ENCODE results near the gene GALR2.
"Not testable (repeated sequence)": the region's sequence is repeated elsewhere in the genome, so short reads cannot be mapped to it uniquely, and the experiment has no call there.

Gene GALR2

GRCh38 chr17:76074390-76075363 is at the start of gene GALR2:
TSS of gene GALR2 (plus strand) at chr17:76074781. CDS start at chr17:76074884, 103 bp downstream.
- no peak for DNase-seq

GRCh38 chr17:76025294-76025693 is 49.3 kb upstream of the GALR2 start:
- no peak for DNase-seq

GRCh38 chr17:76026714-76027158 is 47.8 kb upstream of the GALR2 start:
- no peak for DNase-seq

- DNase-seq, result no peak
Measured at GRCh38 chr17:76027159-76027839, 47.3 kb upstream of the GALR2 start, which contains the start of gene EVPL. TSS of gene EVPL (minus strand) at chr17:76027306. CDS start at chr17:76027198, 108 bp downstream.

- DNase-seq, result no peak
Measured at GRCh38 chr17:76032073-76032779, 42.4 kb upstream of the GALR2 start.

GRCh38 chr17:76032780-76033108 is 41.8 kb upstream of the GALR2 start:
- no peak for DNase-seq

GRCh38 chr17:76033139-76033538 is 41.4 kb upstream of the GALR2 start:
- DNase-seq, result no peak

GRCh38 chr17:76034428-76035350 is 39.9 kb upstream of the GALR2 start:
- DNase-seq, result no peak

- DNase-seq, result no peak
Measured at GRCh38 chr17:76036497-76037261, 37.9 kb upstream of the GALR2 start.

- DNase-seq, result no peak
Measured at GRCh38 chr17:76038050-76038449, 36.5 kb upstream of the GALR2 start.

- DNase-seq, result no peak
Measured at GRCh38 chr17:76039121-76039520, 35.5 kb upstream of the GALR2 start.

- DNase-seq, result no peak
Measured at GRCh38 chr17:76040376-76040775, 34.2 kb upstream of the GALR2 start.

GRCh38 chr17:76042868-76043267 is 31.7 kb upstream of the GALR2 start:
- DNase-seq, result not testable (repeated sequence)

GRCh38 chr17:76044475-76045007 is 30.0 kb upstream of the GALR2 start:
- not testable (repeated sequence) for DNase-seq

- no peak for DNase-seq
Measured at GRCh38 chr17:76046064-76046463, 28.5 kb upstream of the GALR2 start.

GRCh38 chr17:76048025-76048605 is 26.5 kb upstream of the GALR2 start:
- DNase-seq, result no peak

- DNase-seq, result no peak
Measured at GRCh38 chr17:76048711-76049110, 25.9 kb upstream of the GALR2 start.

GRCh38 chr17:76049239-76049638 is 25.3 kb upstream of the GALR2 start:
- no peak for DNase-seq

- no peak for DNase-seq
Measured at GRCh38 chr17:76049836-76050537, 24.6 kb upstream of the GALR2 start.
